HG02642 (cell line): Measurements from ENCODE around the gene HYDIN.
"Not testable (repeated sequence)": the region's sequence is repeated elsewhere in the genome, so short reads cannot be mapped to it uniquely, and the experiment has no call there.

ENCODE experiments used
- ATAC-seq: cut with Tn5 transposase; IDR thresholded peaks from one replicate; pipeline ENCODE4 v1.9.1; 2021; ENCODE audit warnings: mild to moderate bottlenecking; ENCODE audit not compliant: unreplicated experiment, poor library complexity

HYDIN gene

DNA sequence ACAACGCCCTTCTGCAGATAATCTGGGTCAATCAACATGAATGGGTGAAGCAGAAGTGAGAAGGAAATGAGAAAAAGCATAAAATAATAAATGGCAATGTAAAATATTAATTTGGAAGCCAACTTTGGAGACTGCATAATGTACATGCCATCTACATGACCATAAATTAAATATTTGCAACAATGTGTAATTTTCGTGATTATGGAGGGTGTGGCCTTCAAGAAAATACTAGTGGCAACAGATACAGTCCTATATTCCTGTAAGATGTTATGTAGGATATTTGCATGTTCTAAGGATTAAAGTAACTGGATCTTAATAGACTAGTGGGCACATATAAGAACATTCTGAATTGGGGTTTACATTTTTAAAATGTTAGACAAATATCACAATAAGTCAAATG is 78.9 kb downstream of the HYDIN start:
- not testable (repeated sequence) for ATAC-seq

DNA sequence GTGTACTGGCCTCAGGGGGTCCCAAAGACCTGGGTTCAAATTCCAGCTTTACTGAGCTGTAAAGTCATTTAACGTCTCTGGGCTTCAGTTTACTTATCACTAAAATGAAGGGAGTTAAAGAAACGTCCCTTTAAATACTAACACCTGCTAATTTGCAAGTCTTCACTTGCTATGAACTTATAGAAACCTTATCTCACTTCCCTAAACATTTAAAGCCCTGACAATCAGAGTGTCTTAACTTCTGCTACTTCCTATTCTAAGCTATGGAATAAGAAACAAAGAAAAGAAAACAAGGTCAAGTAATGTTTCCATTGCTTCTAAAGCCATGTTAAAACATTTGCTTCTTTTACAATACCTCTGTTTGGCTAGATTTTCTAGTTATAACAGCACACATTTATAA is 87.3 kb downstream of the HYDIN start:
- not testable (repeated sequence) for ATAC-seq

DNA sequence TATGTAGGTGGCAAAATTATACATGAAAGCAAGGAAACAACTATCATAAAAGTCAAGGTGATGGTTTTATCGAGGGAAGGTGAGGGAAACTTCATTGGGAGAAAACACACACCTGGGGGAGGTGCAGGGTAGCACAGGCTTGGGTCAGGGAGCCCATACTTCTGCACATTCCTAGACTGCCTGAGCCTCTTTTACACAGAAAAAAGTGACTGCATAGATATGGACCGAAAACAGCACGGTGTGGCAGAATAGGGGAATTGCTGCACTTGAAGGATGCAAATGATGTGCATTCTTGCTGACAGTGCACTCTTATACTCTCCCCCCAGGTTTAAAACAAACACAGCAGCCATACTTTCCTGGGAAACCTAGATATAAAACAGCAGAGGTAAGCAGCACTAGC is 120.0 kb downstream of the HYDIN start:
- not testable (repeated sequence) for ATAC-seq

DNA sequence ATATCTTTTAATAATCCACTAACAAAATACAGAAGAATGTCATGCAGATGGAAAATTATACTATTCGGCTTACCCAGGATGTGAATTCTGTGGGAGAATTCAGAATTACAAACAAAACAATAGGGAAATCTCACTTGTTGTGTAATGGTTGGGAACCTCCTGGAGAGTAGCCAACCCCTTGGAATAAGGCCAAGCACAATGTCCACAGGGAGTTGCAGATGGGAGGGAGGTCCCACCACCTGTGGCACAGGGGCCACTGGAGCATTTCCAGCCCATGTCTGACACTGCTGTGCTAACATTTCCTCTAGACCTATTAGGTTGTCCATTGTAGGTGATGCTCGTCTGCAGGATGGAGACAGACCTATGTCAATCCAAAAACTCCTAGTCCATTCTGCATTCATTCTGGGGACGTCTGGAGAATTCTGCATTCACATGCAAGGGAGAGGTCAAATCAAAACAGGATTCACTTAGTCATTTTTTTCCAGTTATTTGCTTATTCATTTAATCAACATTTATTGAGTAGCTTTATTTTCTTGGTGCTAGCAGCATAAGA is 120.8 kb downstream of the HYDIN start:
- ATAC-seq, result not testable (repeated sequence)

DNA sequence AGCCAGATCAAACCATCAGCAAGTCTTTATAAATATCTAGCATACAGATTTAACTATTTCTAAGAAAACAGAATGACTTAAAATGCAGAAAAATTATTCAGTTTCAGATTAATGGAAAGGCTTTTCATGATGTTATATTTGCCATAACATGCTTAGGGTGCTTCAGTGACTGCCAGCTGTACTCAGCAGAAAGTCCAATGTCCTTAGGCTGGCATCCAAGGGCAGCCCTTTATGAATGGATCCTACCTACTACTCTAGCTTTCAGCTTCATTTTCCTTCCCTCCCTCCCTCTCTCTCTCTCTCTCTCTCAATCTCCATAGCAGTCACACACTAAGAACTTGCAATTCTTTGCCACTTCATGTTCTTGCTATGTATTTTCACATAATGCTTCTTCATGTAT is 124.6 kb downstream of the HYDIN start:
- ATAC-seq, result not testable (repeated sequence)

DNA sequence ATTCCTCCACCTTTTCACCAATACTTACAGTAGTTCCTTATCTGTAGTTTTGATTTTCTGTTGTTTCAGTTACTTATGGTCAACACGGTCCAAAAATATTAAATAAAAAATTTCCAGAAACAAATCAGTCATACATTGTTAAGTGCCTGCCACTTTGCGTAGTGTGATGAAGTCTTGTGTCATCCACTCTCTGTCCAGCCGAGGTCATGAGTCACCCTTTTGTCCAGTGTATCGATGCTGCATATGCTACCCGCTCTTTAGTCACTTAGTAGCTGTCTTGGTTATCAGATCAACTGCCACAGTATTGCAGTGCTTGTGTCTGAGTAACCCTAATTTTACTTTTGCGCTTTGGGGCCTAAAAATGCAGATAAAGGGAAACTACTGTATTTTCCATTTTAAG is 146.9 kb downstream of the HYDIN start:
- not testable (repeated sequence) for ATAC-seq

DNA sequence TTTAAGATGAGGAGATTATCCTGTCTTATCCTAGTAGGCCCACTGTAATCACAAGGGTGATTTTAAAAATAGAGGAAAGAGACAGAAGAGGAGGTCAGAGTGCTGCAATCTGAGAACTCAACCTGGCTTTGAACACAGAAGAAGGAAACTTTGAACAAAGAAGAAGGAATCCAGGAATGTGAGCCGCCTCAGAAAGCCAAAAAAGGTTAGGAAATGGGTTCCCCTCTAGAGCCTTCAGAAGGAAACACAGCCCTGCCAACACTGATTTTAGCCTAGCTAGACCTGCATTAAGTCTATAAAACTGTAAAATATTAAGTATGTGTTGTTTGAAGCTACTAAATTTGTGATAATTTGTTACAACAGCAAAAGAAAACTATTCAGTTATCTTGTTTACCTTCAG is 149.7 kb downstream of the HYDIN start:
- not testable (repeated sequence) for ATAC-seq

DNA sequence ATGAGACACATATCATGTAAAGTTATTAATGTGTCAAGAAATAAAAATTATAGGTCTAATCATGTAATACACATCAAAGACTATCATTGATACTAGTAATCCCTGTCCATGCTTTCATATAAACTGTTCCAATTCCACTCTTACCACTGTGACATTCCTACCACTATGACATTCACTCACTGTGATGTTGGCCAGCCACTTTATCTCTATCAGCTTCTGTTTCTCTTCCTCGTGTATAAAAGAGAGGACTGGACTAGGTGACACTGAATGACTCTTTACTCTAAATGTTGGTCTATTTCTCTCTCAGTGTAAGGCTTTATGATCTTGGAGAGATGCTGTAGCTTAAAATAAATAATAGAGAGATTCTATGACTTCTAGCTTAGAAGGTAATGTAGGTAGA is 150.3 kb downstream of the HYDIN start:
- ATAC-seq, result not testable (repeated sequence)

DNA sequence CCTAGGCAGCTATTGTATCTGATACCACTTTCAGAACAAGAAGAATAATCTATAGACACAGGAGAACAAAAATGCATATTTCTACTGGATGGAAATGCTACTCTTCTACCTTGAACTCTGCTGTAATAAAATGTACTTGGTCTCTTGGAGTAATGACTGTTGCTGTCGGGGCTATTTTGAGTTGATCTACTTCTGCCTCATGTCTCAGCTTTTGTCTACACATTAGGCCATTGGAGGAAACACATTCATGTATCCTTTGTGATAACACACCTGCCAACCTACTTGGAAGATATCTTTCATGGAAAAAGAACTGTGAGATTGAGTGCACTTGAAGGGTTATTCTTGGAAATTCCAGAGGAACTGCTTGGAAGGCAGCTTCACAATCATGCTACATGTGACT is 159.9 kb downstream of the HYDIN start:
- not testable (repeated sequence) for ATAC-seq

DNA sequence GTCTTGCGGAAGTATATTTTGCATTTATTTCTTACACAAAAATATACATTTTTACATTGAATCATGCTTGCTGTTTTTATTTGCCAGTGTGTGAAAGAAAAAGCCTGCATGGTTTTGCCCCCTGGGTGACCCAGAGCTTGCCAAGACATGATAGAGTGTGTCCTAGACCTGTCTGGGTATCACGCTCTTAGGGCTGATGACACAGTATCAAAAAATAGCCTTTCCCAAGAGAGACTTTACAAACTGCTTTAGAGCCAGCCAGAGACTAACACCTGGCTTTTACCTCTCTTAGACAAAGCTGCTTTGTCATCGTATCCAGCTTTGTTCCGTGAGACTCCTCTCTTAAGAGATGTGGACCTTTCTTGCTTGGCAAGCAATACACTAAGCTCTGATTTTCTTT is 160.7 kb downstream of the HYDIN start:
- not testable (repeated sequence) for ATAC-seq

DNA sequence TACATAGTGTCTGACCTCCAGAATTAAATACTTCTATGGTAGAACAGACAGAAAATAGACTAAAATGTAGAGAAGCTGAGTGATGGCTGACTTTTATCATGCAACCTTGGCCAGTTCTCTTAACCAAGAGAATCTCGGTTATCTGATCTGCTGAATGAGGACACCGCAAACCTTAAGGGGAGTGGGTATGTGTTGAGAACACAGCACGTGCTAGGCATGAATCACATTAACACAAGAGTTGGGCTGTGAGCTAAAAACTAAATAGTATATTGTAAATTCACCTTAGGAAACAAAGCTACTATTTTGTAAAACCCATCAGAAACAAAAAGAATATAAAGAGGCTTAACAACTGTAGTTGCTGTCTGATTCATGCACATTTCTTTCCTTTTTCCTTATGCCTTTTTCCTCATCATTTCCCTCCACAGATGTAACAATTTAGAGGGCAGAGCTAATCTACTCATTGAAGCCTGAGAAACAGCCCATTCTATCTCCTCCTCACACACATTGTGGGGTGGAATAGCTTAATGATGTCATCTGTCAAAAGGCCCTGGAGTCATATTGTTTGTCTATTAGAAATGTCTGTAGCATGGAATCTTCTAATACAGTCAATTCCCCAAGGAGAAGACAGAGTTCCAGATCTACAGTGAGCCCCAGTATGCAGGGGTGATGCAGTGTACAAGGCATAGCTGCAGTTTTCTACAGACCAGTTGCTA is 176.5 kb downstream of the HYDIN start:
- ATAC-seq, result not testable (repeated sequence)

DNA sequence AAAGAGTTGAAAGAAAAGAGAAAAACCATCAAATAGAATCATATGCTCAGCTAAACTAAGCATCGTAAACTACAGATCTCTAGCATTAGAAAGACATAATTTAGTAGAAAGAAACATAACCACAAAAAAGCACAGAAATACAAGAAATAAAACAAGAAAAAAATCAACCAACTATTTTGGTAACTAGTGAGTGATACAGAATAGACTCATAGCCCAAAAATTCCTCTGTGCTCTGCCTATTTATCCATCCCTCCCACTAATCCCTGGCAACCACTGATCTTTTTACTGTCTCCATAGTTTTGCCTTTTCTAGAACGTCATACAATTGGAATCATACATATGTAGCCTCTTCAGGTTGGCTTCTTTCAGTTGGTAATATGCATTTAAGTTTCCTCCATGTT is 180.2 kb downstream of the HYDIN start:
- ATAC-seq, result not testable (repeated sequence)

DNA sequence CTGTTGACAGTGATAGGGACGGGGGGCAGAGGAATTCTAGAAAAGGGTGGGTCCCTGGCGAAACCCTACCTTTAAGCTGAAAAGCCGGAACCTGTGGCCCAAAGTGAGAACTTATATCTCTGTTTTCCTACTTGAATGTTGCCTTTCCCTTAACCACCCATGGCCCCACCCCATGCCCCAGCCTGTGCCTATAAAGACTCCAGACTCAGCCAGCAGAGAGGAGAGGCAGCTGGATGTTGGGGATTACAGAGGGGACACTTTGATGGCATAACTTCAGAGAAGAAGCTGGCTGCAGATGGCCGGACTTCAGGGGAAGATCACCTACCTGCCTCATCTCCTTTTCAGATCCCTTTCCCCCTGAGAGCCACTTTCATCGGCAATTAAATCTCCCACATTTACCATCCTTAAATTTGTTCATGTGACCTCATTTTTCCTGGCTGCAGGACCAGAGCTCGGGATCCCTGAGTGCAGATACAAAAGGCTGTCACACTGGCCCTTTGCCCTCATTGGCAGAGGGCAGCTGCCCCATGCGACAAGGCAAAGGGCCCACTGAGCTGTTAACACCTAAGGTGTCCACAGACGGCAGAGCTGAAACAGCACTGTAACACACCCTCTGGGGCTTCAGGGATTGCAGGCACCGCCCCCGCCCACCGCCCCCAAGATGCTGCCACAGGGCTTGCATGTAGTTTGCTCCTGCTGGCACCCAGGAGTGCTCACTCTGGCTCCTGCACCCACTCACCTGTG is 191.0 kb downstream of the HYDIN start:
- ATAC-seq, result not testable (repeated sequence)

DNA sequence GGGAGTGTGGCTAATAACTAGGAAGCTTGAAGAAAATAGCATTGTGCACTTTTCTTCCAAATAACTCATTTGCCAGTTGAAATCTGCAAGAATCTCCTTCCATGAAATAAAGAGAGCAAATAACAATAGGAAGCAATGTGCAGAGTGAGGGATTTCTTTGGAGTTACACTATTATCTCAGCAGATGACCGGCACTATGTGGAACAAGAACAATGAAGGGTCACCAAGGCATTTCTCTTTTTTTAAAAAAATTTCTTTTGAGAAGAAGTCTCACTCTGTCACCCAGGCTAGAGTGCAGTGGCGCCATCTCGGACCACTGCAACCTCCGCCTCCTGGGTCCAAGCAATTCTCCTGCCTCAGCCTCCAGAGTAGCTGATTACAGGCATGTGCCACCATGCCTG is 192.1 kb downstream of the HYDIN start:
- ATAC-seq, result not testable (repeated sequence)

DNA sequence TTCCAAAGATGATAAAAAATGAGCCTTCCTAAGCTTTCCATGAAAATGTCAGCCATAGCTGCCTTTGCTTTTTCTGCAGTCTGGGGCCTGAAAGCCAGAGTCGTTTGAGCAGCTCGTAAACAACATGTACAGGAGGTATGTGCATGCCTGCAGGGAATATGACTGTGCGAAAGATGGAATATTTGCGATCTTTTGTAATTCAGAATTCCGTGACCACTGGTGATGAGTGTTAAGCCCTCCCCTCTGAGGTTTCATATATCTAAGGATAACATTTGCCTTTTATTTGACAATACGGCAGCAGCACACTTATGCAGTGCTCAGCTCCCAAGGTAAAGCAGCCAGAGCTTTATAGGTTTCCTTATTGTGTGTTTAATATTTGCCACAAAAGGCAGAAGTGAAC is 192.5 kb downstream of the HYDIN start:
- not testable (repeated sequence) for ATAC-seq

DNA sequence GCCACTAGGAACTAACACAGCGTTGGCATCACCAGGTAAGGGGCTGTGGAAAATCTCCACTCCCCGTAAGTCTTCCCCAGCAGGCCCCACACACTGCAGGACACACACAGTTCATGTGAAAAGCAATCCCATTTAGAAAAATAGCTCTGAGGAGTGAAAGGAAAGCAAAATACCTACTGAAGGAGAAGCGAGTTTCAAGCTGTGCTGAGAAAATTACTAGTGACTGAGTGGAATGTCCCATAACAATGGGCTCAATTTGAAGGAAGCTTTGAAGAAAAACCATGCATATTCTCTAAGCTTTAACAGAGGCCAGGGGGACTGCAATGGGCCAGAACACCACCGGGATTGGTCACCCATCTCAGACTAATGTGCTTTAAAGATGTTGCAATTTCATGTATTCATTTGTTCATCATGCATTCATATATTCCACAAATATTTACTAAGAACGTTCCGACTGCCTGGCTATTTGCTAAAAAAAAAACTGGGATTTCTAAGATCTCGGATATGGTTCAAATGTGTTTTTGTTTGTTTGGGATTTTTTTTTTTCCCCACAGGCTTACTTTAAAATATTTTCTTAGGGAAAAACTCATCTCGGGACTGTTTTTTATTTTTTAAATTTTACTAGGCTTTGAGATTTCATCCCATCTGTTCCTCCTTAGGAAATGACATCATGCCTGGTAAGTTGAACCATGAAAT is 202.3 kb downstream of the HYDIN start:
- not testable (repeated sequence) for ATAC-seq

DNA sequence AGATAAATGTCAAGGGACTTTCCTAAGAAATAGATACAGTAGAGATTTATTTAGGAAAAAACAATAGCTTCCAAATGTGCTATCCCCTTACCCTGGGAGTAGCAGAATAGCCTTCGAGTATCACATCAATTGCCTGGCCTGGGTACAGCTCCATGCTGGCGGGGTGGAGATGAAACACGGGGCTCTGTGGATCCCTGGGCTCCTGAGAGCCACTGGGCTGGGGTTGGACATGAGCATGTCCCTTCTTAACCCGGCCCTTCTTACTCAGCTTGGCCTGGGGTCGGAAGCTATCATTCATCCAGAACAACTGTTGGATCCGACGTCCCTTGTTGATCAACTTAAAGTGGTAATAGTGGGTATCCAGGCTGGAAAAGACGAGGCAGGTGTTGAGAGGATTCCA is 203.0 kb downstream of the HYDIN start:
- ATAC-seq, result not testable (repeated sequence)

DNA sequence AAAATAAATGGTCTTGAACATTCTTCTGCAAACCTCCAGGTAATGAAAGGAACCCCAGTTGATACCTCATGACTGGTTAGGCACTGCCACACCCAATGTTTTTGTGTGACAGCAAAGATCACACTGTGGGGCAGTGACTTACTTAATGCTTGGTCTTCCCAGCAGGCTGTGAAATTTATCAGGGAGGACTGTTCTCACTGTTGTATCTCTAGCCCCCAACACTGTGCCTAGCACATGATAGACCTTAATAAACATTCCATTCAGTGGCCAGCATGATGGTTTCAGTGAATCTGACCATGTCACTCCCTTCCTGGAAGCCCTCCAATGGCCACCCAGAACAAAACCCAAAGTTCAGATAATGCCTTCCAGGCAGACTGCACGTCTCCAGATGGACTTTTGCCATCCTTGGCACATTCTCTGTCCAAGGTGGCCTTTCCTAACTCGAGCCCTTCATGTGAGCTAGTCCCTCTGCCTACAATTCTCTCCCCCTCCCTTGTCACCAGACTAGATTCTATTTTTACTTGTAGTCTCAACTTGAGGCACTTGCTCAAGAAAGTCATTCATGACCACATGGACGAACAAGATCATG is 206.6 kb downstream of the HYDIN start:
- ATAC-seq, result not testable (repeated sequence)

DNA sequence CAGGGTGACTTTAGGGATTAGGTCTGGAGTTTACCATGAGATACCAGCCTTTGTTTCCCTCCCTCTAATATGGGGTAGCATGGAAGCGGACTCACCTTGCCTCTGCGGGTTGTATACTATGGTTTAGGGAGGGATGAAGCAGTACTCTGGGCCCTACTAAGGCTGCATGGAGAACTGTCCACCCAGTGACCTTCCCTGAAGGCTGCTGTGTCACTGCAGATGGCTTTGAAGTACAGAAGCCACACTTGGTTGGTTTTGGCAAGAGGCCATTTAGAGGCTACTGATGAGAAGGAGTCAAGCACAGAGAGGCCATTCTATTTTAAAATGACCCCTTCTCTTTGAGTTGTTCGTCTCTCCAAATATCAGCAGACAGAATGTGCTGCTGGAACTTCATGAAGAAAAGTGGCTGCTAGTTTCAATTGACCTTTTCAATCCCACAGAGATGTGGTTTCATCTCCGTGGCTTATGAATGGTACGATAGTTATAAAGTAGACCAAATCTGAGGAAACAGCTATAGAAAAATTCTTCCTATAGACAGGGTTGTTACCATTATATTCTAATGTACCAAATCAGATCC is 208.5 kb downstream of the HYDIN start:
- ATAC-seq, result not testable (repeated sequence)

DNA sequence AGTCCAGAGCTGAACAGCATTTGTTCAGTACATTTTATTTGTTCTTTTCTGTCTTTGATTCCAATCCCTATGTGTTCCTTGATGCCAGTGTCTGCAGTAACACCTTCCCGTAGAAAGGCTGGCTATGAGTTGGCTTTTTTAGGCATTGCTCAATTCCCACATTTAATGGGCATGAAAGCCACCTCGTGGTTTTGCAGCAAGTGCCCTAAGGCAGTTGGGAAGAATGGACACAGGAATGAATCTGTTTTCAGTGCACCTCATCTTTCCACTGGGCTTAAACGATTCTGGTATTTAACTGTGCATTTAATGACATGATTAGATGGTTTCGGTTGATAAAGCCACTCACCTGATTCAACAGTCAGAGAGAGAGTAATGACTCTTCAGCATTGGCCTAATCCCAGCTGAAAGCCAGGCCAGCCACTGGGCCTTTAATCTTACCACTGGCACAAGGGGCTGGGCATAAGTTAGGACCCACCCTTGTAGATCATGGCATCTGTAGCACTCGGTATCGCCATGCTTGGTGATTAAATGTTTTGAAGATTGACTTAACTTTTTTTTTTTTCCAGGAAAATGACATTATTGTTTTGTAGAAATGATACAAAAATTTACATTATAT is 211.3 kb downstream of the HYDIN start:
- ATAC-seq, result not testable (repeated sequence)
